ENCODE results near the gene SELENOF.

DNA sequence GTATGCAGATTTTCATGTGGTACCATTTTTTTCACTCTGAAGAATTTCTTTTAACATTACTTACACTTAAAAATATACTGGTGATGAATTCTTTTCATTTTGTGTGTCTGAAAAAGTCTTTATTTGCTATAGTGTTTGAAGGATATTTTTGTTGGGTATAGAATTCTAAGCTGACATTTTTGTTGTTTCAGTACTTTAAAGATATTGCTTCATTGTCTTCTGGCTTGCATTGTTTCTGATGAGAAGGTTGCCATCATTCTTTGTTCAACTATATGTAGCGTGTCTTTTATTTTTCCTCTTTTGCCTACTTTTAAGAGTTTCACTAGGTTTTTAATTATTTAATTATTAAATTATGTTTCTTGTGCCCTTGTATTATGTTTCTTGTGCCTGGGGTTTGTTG is 8.5 kb upstream of the SELENOF start:
- TF ChIP-seq POLR2AphosphoS5 (IDR thresholded peaks at IDR 0.05; ENCODE audit: borderline replicate concordance, low read depth, low read length): no peak
- no peak for TF ChIP-seq EZH2 (IDR thresholded peaks at IDR 0.05)
